Superior temporal gyrus (tissue), 1 donor: ENCODE measurements around the gene KIF5C.

ENCODE experiments used
- DNase-seq: peaks from one replicate; pipeline ENCODE4 v3.0.0-alpha.2; 2016; ENCODE audit errors: extremely low spot score

Gene KIF5C

GRCh38 chr2:148924514-148925178 is 49.6 kb downstream of the KIF5C start:
- DNase-seq, result no peak

DNA sequence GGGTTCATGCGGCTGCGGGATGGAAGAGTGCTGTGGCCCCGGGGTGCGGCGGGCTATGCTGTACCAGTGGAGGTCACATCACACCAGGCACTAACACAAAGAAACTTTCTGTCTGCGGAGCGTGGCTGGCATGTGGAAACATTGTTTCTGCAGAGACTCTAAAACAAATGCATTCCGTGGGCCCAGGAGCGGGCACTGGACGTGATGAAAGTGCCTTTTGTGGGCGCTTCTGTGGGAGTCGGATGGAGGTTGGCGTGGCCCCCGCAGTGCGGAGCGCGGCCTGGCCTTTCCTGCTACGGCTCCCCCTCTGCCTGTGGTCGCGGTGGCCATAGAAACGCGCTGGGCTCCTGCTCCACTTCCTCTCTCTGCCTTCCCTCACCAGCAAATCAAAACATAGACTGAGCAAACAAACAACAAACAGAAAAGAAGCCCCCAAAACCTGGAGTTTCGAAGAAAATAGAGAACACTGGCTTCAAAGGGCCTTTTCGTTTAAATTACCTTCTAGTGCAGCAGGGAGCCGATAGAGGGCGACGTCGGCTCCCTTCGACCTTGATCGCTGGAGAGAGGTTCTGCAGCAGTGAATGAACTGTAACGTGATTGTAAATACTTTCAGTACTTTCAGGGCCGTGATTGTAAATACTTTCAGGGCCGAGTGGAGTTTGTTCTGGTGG is 51.4 kb downstream of the KIF5C start:
- peak; percentile 89 for DNase-seq

DNA sequence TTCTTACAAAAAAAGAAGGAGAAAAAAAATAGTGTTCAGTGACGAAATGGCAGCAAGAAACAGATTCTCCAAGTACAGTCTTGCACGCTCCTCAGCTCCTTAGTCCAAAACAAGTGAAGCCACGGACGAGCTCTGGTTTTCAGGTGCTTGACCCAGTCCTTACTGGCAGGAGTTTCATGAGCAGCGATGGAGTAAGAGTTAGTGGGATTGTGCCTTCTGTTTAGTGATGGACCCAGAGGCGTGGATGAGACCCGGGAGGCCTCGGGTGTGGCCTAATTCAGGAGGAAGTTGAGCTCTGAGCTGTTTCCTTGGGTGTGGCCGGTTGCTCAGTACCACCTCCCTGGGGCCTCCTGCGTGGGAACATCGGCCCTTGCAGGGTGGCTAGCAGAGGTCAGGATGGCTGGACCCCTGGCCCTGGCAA is 52.0 kb downstream of the KIF5C start:
- no peak for DNase-seq

GRCh38 chr2:148928395-148928794 is 53.4 kb downstream of the KIF5C start:
- DNase-seq, result no peak

GRCh38 chr2:148930046-148930775 is 55.2 kb downstream of the KIF5C start:
- DNase-seq, result no peak

DNA sequence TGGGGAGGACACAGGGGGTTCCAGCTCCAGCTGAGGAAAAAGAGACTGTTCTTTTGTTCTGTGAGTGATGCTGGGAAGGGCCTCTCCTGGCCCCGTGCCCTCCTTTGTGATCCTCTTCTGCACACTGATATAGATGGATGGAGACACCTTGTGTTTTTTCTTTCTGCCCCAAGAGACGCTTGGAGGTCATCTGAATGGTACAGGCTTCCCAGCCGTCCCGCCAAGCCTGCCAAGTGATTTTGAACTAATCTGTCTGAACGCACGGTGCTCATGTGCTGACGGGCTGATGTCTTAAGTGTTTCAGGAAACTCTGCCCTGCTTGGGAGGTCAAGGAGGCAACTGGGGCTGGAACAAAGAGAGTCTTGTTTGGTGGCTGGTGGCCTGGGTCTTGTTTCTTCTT is 57.5 kb downstream of the KIF5C start:
- DNase-seq, result no peak

DNA sequence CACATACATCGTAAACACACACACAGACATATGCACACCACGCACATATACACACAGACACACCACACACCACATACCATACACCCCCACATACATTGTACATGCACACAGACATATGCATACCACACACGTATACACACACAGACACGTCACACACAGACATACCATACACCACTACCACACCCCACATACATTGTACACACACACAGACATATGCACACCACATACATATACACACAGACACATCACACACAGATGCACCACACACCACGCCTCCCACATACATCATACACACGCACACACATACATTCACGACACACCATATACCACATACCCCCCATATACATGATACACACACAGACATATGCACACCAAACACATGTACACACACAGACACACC is 58.4 kb downstream of the KIF5C start:
- DNase-seq, result no peak

- DNase-seq, result no peak
Observed at GRCh38 chr2:148935791-148936190, 60.8 kb downstream of the KIF5C start.

DNA sequence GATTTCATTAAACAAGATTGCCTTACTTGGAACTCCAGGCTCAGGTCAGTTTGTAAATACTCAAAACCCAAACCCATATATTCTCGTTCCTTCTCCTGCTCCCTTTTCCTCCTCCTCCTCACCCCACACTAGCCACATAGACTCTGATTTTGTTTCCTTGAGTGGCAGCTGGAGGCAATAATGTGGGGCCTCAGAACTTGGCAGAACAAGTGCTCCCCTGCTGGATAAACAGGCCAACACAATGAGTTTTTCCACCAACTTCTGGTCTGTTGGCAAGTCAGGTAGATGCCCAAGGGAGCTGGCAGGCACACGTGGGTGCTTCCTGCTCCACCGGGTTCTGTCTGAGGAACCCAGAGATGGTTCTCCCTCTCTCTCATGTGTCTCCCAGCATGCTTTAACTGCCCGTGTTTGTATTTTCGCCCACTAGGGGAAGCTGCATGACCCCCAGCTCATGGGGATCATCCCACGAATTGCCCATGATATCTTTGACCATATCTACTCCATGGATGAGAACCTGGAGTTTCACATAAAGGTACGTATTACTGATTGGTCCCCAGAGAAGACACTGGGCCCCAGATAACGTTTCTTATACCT is 61.9 kb downstream of the KIF5C start:
- no peak for DNase-seq

DNA sequence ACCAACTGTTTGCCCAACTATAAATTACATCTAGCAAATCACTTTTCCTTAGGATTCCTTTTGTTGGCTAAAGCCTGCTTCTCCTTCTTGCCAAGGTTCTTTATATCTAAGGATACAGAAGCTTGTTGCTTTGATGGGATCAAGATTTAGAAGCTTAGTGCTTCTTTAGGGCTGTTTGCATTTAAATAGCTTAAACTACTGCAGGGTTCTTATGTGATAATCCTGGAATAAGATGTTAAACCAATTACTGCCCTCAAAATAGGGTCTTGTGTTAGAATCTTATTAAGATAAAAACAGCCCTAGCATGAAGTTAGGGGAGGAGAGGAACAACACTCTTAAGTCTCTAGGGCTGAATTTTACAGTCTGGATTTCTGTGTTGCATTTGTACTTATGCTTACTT is 64.2 kb downstream of the KIF5C start:
- DNase-seq, result no peak

GRCh38 chr2:148943097-148943496 is 68.1 kb downstream of the KIF5C start:
- DNase-seq, result no peak

DNA sequence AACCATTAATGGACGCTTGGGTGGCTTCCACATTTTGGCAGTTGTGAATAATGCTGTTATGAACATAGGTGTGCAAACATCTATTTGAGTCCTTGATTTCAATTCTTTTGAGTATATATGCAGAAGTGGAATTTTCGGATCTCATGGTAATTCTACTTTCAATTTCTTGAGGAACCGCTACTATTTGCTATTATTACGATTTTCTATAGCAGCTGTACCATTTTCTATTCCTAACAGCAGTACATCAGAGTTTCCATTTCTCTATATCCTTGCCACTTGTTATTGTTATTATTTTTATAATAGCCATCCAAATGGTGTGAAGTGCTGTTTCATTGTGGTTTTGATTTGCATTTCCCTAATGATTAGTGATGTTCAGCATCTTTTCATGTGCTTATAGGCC is 69.5 kb downstream of the KIF5C start:
- DNase-seq, result no peak

- no peak for DNase-seq
Observed at GRCh38 chr2:148947299-148947698, 72.3 kb downstream of the KIF5C start.

DNA sequence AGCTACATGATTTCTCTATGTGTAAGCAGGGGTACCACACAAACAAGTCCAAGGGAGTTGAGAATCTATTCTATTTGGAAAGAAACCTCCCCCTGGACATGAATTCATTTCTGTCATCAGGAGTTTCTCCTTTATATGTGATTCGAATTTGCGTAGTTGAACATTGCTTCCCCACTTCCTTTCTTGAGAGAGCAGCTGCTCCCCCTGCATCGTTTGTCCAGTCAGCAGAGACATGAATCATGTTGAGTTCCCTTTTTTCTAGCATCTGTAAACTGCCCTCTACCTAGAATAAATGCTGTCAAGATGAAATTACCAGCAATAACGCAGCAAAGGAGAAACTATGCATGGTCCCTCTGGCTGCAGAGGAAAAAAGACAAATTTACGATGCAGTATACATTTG is 73.8 kb downstream of the KIF5C start:
- DNase-seq, result no peak

- no peak for DNase-seq
Observed at GRCh38 chr2:148949348-148949747, 74.3 kb downstream of the KIF5C start.

DNA sequence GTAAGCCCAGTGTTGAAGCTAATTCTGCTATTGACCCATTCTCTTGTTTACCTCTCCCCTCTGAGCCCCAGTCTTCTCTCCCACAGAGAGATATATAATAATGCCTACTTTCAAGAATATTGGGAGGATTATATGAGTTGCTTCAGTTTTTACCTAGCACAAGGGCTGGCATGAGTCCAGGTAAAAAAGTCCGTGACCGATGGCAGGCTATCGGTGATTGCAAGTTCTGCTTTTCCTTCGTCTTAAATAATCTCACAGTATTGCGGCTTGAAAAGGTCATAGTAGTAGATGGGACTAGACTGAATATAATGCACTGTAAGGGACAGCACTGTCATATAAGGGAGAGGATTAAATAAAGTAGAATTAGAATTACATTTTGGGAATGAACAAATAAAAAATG is 77.6 kb downstream of the KIF5C start:
- DNase-seq, result no peak

- DNase-seq, result no peak
Observed at GRCh38 chr2:148953426-148953825, 78.4 kb downstream of the KIF5C start.

- no peak for DNase-seq
Observed at GRCh38 chr2:148954536-148954935, 79.5 kb downstream of the KIF5C start.

- DNase-seq, result no peak
Observed at GRCh38 chr2:148955798-148956197, 80.8 kb downstream of the KIF5C start.

GRCh38 chr2:148957023-148957422 is 82.0 kb downstream of the KIF5C start:
- DNase-seq, result no peak

GRCh38 chr2:148959745-148960144 is 84.7 kb downstream of the KIF5C start:
- DNase-seq, result no peak

DNA sequence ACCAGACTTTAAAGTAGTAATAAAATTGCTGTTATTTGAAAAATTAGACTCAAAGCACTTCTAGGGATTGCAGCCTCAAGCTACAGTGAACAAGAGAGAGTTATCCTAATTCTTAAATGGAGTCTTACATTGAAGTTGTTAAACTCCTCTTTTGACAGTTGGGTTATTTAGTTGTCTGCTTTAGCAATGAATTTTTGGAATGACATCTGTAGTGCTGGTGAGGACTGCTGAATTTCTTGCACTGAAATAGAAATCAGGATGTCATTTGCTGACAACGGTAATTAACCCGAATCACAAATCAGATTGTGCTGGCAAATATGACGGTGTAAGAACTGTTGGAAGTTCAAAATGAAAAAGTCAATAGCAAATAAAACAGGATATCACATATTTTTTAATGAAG is 85.5 kb downstream of the KIF5C start:
- DNase-seq, result no peak

DNA sequence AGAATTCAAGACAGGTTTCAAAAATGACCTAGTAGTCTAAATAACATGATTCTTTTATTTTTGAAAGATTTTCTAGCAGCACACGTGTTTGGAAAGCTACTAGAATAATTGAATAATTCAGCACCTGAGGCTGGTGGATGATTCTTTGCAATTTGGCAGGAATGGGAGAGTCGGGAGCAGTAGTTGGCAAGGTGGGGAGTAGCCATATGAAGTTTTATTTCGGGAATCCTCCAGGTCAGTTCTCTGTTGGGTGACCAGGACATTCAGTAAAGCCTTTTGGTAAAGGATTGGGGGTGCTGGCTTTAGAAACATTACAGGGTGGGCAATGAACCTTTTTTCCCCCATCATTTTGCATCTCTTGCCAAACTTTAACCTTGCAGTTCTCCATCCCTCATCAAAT is 88.4 kb downstream of the KIF5C start:
- DNase-seq, result no peak
